Stimulated activated CD8-positive, alpha-beta memory T cell treated with anti-CD3 and anti-CD28 coated beads, Interleukin-12 subunit alpha, Interleukin-12 subunit beta, amount 100 ng/mL, for 4 hours (primary cell): Measurements from ENCODE around the gene CACNA1C.

Source experiments
- DNase-seq: peaks from one replicate; pipeline ENCODE4 v3.0.0-alpha.2; 2020; ENCODE audit warnings: low read depth

Gene CACNA1C

GRCh38 chr12:2322554-2323120 lies 269.9 kb downstream of the CACNA1C start:
- DNase-seq = no peak

GRCh38 chr12:2323532-2324255 lies 270.9 kb downstream of the CACNA1C start:
- no peak for DNase-seq

- no peak for DNase-seq
Measured at GRCh38 chr12:2324387-2324786, 271.6 kb downstream of the CACNA1C start.

- DNase-seq = no peak
Measured at GRCh38 chr12:2325519-2325918, 272.7 kb downstream of the CACNA1C start.

- DNase-seq = no peak
Measured at GRCh38 chr12:2326470-2326869, 273.7 kb downstream of the CACNA1C start.

- DNase-seq = no peak
Measured at GRCh38 chr12:2328661-2329060, 275.9 kb downstream of the CACNA1C start.

DNA sequence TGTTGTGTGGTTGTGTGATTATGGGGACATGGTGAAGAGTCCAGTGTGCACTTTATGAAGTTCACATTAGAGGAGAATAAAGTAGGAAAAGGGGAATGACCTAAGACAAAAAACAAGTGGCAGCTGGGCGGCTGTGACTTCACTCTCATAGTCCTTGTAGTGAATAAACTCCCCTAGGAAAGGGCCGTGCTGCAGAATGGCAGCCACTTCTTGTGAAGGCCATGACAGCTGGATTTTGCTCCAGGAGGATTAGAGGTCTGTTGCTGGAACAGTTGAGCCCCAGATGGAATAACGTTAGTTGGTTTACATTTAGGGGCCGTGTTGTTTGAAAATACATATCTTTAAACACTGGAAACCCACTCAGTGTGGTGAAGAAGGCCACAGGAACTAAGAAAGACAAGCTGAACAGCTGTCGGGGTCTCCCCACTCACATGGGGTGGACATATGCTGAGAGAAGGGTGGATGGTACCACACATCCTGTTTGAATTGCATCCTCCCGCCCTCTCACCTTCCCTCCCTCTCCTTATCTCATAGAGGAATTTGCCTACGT lies 276.9 kb downstream of the CACNA1C start:
- no peak for DNase-seq

DNA sequence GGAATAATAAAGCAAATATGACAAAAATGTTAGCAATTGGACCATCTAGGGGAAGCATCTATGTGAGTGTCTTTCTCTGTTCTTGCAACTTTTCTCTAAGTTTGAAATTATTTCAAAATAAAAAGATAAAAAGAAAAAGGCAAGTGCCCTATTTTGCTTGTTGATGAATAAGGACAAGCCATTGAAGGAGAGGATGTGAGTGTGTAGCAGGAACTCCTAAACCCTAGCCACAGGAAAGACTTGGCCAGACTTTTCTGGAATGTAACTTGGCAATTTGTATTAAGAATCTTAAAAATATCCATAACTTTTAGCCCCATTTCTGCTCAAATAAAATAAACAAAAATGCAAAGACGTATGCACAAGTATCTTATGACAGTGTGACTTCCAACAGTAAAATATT lies 279.4 kb downstream of the CACNA1C start:
- DNase-seq = no peak

- DNase-seq = no peak
Measured at GRCh38 chr12:2332947-2333346, 280.2 kb downstream of the CACNA1C start.

DNA sequence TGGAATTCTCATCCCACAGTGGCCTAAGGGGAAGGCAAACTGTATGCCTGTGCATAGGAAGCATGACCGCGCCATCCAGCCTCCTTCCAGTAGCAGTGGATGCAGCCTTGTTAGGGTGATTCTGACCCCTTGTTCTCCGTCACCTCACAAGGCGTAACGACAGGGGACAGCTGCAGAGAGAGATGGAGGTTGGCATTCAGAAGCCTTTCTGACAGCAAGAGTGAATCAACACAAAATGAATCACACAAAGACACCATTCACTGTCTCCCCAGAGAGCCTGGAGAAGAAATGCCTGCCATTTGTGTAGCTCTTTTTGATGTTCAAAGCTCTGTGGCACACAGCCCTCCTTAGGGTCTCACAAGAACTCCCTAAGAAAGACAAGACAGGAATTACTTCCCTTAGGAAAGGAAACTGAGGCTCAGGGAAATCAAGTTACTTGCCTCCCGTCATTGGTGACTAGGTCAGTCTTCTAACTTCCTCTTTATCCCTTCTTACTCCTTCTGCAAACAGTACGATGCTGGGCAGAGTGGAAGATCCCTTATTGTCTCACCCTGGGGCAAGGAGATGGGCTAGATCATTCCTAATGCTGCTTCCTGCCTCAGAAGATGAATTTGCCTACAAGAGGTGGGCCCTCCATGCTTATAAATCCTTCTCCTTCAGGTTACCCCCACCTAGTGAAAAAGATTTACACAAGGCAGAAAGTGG lies 280.9 kb downstream of the CACNA1C start:
- no peak for DNase-seq

GRCh38 chr12:2334271-2334670 lies 281.5 kb downstream of the CACNA1C start:
- no peak for DNase-seq

- no peak for DNase-seq
Measured at GRCh38 chr12:2334689-2335088, 281.9 kb downstream of the CACNA1C start.

DNA sequence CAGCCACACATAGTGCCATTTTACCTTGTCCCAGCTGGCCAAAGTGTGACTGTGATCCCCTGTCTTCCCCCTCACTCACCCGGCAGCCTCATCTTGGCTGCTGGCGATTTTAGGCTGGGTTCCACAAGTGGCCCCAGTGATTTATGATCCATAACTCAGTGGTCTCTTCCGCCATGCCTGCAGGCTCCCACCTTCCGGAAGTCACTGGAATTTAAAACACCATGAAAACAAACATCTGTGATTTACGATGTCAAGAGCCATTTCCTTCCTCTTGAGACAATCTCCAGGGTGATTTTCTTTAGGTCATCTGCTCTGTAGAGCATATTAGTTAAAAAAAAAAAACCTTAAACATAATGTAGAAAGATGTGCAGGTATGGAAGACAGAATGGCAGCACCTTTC lies 282.3 kb downstream of the CACNA1C start:
- no peak for DNase-seq

DNA sequence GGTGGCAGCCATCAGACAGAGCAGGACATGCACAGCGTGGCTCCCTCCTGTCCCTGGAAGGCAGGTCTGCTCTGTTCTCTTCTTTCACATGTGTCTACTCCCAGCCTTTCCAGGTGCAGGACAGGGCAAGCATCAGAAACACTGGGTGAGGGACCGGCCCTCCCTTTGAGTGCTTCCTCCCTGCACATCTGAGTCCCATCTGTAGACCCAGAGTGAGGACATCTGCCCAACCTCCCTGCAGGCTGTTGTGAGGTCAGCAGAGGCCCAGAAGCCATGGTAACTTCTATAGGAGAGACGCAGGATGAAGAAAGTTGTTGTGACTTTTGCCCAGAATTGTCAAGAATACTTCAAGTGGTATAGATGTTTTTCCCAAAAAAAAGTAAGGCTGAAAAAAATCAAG lies 282.7 kb downstream of the CACNA1C start:
- no peak for DNase-seq

DNA sequence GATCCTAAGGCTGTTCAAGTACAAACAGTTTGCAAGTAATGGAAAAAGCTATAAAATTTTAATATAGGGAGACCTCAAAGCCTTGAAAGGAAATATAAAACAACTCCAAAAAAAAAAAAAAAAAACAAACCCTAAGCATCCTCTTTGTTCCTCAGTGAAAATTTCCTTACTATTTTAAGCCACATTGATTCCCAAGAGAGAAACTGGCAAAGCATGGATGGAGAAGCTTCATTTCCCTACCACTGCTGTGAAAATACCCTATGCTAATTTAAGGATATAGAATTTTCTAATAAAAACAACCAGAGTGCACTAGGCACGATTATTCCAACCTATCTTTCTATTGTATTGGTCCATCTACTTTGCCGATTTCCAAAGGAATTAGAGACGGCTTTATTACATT lies 283.1 kb downstream of the CACNA1C start:
- no peak for DNase-seq

DNA sequence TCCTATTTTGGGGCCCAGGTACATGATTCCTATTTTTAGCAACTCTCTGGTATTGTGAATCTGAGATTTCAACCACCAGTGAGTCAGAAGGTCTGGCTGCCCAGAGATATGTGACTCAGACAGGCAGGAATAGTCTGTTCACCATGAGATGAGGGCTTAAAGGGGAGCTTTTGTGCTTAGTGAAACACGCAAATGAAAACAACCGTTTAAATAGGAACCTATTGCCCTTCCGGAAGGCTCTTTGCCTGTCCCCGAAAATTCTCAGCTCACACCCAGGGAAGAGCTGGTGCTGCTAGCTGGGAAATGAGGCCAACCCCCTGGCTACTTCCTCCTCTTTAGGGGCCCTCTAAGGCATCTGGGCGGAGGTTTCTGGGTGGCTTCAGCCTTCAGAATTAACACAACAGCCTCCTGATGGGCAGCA lies 283.6 kb downstream of the CACNA1C start:
- DNase-seq = no peak

DNA sequence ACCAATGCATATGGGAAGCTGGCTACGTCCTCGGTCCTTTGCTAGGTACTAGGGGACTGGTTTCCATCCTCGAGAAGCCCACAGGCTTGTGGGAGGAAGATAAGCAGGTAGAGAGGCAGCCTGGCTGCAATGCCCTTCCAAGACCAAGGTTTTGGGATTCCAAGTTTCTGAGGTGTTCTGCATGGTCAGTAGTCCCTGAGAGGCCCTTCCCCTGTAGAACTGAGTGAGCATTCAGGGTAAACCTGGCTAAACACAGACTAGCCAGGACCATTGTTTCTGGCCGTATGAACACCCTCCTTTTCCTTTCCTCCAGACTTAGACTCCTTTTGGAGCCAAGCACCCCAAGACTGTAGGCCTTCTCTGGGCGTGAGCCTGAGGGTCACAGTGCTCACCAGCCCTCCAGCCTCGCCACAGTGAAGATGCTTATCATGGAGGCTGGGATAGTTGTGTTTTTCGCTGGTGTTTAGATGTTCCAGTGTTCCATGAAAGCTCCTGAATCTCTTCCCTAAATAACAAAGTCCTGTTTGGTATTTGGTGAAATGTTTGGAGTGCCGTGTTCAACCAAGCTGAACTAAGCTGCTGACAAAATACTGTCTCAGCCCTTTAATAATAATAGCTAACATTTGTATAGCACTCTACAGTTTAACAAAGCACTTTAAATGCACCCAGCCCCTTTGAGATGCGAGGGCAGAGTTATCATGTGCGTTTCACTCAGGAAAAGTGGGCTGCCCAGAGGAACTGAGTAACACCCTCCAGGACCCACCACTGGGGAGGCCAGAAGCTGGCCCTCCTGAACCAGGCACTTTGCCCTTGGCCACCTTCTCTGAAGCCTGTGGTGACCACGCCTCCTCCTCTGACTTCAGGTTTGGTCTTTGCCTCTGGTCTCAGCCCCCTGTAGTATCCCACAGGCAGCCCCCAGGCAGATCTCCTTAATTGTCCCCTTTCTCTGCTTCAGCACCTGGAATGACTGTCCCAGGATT lies 284.5 kb downstream of the CACNA1C start:
- DNase-seq = no peak

DNA sequence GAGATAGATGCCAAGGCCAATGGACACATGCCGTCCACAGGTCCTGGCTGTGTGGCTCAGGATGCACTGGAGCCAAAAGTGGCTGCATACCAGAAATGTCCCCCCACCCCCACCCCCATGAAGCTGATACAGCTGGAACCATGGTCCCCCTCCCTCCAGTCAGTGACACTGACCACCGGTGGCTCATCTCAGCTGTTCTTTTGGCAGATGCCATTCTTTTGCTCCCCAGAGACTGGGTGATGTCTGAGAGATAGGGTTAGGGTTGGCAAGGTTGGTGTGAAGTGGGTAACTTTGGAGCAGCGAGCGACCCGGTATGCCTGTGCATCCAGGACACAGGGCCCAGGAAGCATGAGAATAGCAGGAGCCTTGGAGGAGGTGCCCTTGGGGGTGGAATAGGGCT lies 285.6 kb downstream of the CACNA1C start:
- DNase-seq = no peak

DNA sequence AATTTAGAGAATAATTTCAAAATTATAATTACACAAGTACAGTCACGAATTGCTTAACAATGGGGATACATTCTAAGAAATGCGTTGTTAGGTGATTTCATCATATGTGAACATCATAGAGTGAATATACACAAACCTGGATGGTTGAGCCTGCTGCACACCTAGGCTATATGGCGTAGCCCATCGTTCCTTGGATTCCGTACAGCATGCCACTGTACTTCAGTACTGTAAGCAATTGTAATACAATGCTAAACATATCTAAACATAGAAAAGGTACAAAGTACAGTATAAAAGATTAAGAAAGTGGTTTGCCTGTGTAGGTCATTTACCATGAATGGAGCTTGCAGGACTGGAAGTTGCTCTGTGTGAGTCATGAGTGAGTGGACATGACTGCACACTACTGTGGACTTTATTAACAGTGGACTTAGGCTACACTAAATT lies 286.2 kb downstream of the CACNA1C start:
- DNase-seq = no peak

DNA sequence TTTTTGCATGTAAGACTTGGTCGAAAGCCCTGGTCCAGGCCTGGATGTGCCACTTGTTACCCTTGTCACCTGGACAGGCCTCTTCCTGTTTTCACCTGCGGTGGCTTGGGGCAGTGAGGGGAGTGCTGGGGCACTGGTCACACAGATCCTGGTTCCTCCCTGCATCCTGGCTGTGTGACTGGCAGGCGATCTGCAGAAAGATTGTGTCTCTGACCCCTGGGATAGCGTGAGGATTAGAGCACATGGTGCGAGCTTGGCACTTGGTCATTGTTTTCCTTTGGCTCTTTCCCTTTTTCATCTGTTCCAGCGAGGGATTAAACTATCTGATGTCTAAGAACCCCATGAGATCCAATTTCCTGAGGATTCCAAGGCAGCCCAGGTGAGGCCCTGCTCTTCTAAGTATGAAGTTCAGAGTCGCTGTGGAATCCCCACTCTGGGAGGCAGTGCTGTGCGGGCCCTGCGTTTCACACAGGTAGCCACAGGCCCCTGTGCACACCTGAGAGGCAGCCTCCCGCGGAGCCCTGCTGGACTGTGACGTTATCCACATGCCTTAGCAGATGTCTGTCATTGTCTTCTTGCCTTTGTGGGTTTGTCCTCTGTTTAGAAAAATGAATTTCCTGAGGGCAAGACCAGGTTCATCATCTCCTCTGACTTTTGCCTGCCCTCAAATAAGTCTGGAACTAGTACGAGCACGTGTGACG lies 288.4 kb downstream of the CACNA1C start:
- no peak for DNase-seq

DNA sequence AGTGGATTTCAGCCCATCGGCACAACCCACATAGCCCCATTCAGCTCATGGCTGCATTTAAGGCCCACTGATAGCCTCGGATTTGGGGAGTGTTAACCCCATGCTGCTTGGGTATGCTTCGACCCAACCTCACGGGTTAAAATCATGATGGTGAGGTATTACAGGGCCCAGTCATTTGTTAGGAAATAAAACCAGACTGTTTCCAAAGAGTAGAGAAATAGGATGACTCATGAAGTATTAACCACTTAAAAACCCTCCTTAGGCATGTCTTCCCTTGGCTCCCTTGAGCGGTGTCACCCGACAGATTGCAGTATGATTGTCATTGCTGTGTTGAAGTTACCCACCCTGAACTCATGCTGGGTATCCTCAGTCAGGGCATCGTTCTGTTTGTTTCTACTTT lies 289.1 kb downstream of the CACNA1C start:
- no peak for DNase-seq
